ENCODE data around the gene SORBS1.

GRCh38 chr10:95411635-95412034 lies 149.5 kb downstream of the SORBS1 start:
- no peak for TF ChIP-seq CTCF (IDR thresholded peaks at IDR 0.05)
- TF ChIP-seq POLR2A (IDR thresholded peaks at IDR 0.05), result no peak
